OCI-LY1 (cell line): ENCODE results near the gene ITGA4.

Experiments used
- H2AFZ ChIP-seq: fragments of 200-600 bp; sonication (generic), shearing (Covaris generic); 2 replicates; pipeline ENCODE4 v1.6.0; 2014; ENCODE audit warnings: antibody characterized with exemption, mild to moderate bottlenecking, low read length
- H3F3A ChIP-seq: fragments of 200-600 bp; sonication (generic), shearing (Covaris generic); 2 replicates; pipeline ENCODE4 v1.6.0; 2014; ENCODE audit warnings: mild to moderate bottlenecking, antibody characterized with exemption, low read length, moderate library complexity; ENCODE audit not compliant: insufficient read depth
- H3K27ac ChIP-seq: fragments of 200-600 bp; sonication (generic); 2 replicates; pipeline ENCODE4 v1.5.1; 2014; ENCODE audit warnings: low read length, mixed run types, mild to moderate bottlenecking, low read depth; ENCODE audit not compliant: poor library complexity, severe bottlenecking
- H3K27me3 ChIP-seq: fragments of 200-600 bp; sonication (generic); 2 replicates; pipeline ENCODE4 v1.6.0; 2014; ENCODE audit warnings: antibody characterized with exemption, mild to moderate bottlenecking, low read length, moderate library complexity; ENCODE audit not compliant: insufficient read depth
- H3K36me3 ChIP-seq: fragments of 200-600 bp; sonication (generic); 2 replicates; pipeline ENCODE4 v1.6.1; 2014; ENCODE audit warnings: mild to moderate bottlenecking, antibody characterized with exemption, low read length, moderate library complexity, mixed read lengths; ENCODE audit not compliant: insufficient read depth
- H3K4me1 ChIP-seq: fragments of 200-600 bp; sonication (generic); 2 replicates; pipeline ENCODE4 v1.5.1; 2014; ENCODE audit warnings: mild to moderate bottlenecking, low read length, moderate library complexity; ENCODE audit not compliant: insufficient read depth, severe bottlenecking
- H3K4me2 ChIP-seq: fragments of 200-600 bp; sonication (generic), shearing (Covaris generic); 2 replicates; pipeline ENCODE4 v1.6.1; 2014; ENCODE audit warnings: low read length
- H3K4me3 ChIP-seq: fragments of 200-600 bp; sonication (generic); 2 replicates; pipeline ENCODE4 v1.5.1; 2014; ENCODE audit warnings: low read length, low read depth, mild to moderate bottlenecking, mixed read lengths; ENCODE audit not compliant: poor library complexity, severe bottlenecking
- H3K79me2 ChIP-seq: fragments of 200-600 bp; shearing (Covaris generic); 2 replicates; pipeline ENCODE4 v1.6.1; 2016; ENCODE audit warnings: mixed run types, low read length, mixed read lengths; ENCODE audit not compliant: insufficient read depth
- H3K9ac ChIP-seq: fragments of 200-600 bp; sonication (generic), shearing (Covaris generic); 2 replicates; pipeline ENCODE4 v1.6.1; 2014; ENCODE audit warnings: mild to moderate bottlenecking, low read length, mixed read lengths
- H3K9me2 ChIP-seq: fragments of 200-600 bp; sonication (generic), shearing (Covaris generic); 2 replicates; pipeline ENCODE4 v1.6.1; 2014; ENCODE audit warnings: low read depth, mild to moderate bottlenecking, low read length, mixed read lengths
- H3K9me3 ChIP-seq: fragments of 200-600 bp; shearing (Covaris generic); 2 replicates; pipeline ENCODE4 v1.6.1; 2014; ENCODE audit warnings: low read length, mixed read lengths
- H4K20me1 ChIP-seq: fragments of 200-600 bp; sonication (generic), shearing (Covaris generic); 2 replicates; pipeline ENCODE4 v1.6.0; 2016; ENCODE audit warnings: mild to moderate bottlenecking, low read length; ENCODE audit not compliant: insufficient read depth
- CTCF ChIP-seq: fragments of 200-600 bp; sonication (generic), shearing (Covaris generic); IDR thresholded peaks from 2 replicates; pipeline ENCODE4 v1.5.1; 2017; ENCODE audit warnings: mild to moderate bottlenecking, antibody characterized with exemption, low read length, moderate library complexity, mixed read lengths
- EZH2 ChIP-seq: fragments of 200-600 bp; sonication (generic), shearing (Covaris generic); IDR thresholded peaks from 2 replicates; pipeline ENCODE4 v1.8.0; 2017; ENCODE audit warnings: borderline replicate concordance, mixed run types, mild to moderate bottlenecking, antibody characterized with exemption, low read length, moderate library complexity, mixed read lengths

ITGA4 gene

GRCh38 chr2:181457121-181457740, at the start of gene ITGA4:
Gene ITGA4 (plus strand): TSS chr2:181457386. CDS start chr2:181457655, 269 bp downstream.
- H3K27me3 ChIP-seq, result no peaks in the 10 kb centered on the region
- no peak within 1 kb of the TSS for H2AFZ ChIP-seq
- H3K36me3 ChIP-seq, result peaks cover 7% of the 10 kb centered on the region; the same call in 1 of the 2 replicates
- TF ChIP-seq EZH2, result no peak
- peak; percentile 87 for TF ChIP-seq CTCF
- no peaks in the 10 kb centered on the region for H4K20me1 ChIP-seq
- H3K27ac ChIP-seq, result peak within 1 kb of the TSS; percentile 98
- peak within 1 kb of the TSS; percentile 76 for H3K4me2 ChIP-seq
- peaks cover 45% of the 10 kb centered on the region for H3K79me2 ChIP-seq
- H3K4me1 ChIP-seq, result peaks cover 59% of the 10 kb centered on the region
- no peaks in the 10 kb centered on the region for H3K9me2 ChIP-seq
- peak within 1 kb of the TSS; percentile 85 for H3K4me3 ChIP-seq
- no peaks in the 10 kb centered on the region for H3F3A ChIP-seq
- H3K9ac ChIP-seq, result peak within 1 kb of the TSS; percentile 93
- no peaks in the 10 kb centered on the region for H3K9me3 ChIP-seq

GRCh38 chr2:181408861-181409260, 48.3 kb upstream of the ITGA4 start:
- Histone ChIP-seq H3K4me1 (peaks cover 77% of the 10 kb centered on the region), H4K20me1 (no peaks in the 10 kb centered on the region), H3K9me3 (no peaks in the 10 kb centered on the region), H3K36me3 (no peaks in the 10 kb centered on the region), H3F3A (no peaks in the 10 kb centered on the region), H2AFZ (no peak overlapping the region), H3K9ac (no peak overlapping the region), H3K4me3 (no peak overlapping the region), H3K79me2 (no peaks in the 10 kb centered on the region), H3K27me3 (no peaks in the 10 kb centered on the region), H3K27ac (peak overlapping the region; percentile 85), H3K9me2 (no peaks in the 10 kb centered on the region), H3K4me2 (peak overlapping the region; percentile 35; the same call in 1 of the 2 replicates)
- TF ChIP-seq EZH2 (no peak), CTCF (no peak)

- no peaks in the 10 kb centered on the region for H4K20me1 ChIP-seq
- H2AFZ ChIP-seq, result no peak overlapping the region
- H3K9ac ChIP-seq, result peak overlapping the region; percentile 59
- no peaks in the 10 kb centered on the region for H3K36me3 ChIP-seq
- H3K4me3 ChIP-seq, result peak overlapping the region; percentile 32
- no peaks in the 10 kb centered on the region for H3K27me3 ChIP-seq
- H3K9me2 ChIP-seq, result no peaks in the 10 kb centered on the region
- no peaks in the 10 kb centered on the region for H3K79me2 ChIP-seq
- TF ChIP-seq EZH2, result no peak
- 0 out of 2 replicates have a peak, but pooled peaks have one; percentile 12 for TF ChIP-seq CTCF
- H3K4me1 ChIP-seq, result peaks cover 53% of the 10 kb centered on the region
- H3K27ac ChIP-seq, result peak overlapping the region; percentile 85
- peak overlapping the region; percentile 59 for H3K4me2 ChIP-seq
- H3F3A ChIP-seq, result no peaks in the 10 kb centered on the region
- no peaks in the 10 kb centered on the region for H3K9me3 ChIP-seq
Measured at GRCh38 chr2:181411105-181411849, 45.9 kb upstream of the ITGA4 start.
